GM12878 (cell line): ENCODE results near the gene ARHGEF17. TPM values are rescaled to one million over a fixed set of nuclear protein-coding genes. Genes with fewer than 3 reads are reported as not detected.

Experiments used
- ATAC-seq: fragments of 200-7000 bp; cut with Tn5 transposase; 3 replicates; pipeline ENCODE4 v1.9.1; 2020; ENCODE audit warnings: mild to moderate bottlenecking, moderate library complexity
- BruUV-seq: library from RNA; stranded (reverse); fragments of 400-500 nt; replicated peaks from 2 replicates; lab custom pipeline; 2021; lab: Mats Ljungman, UMichigan
- CTCF ChIA-PET: fragments of 300-600 bp; sonication (Branson Sonifier 250); formaldehyde crosslinking; extraction: SDS; loops from one replicate; lab custom pipeline; 2021; ENCODE audit warnings: inconsistent platforms; lab: Yijun Ruan, JAX
- POLR2A ChIA-PET: fragments of 350-600 bp; formaldehyde crosslinking; extraction: SDS; loops from one replicate; lab custom pipeline; 2021; ENCODE audit warnings: inconsistent platforms; lab: Charles Lee
- RAD21 ChIA-PET: fragments of 300-600 bp; sonication (Branson Sonifier 250); formaldehyde crosslinking; loops from one replicate; lab custom pipeline; 2023; ENCODE audit warnings: antibody characterized with exemption; ENCODE audit not compliant: unreplicated experiment; lab: Charles Lee
- SMC1A ChIA-PET: fragments of 300-600 bp; sonication (Branson Sonifier 250); formaldehyde crosslinking; loops from one replicate; lab custom pipeline; 2023; ENCODE audit not compliant: unreplicated experiment, uncharacterized antibody; lab: Charles Lee
- DNase-seq: peaks from one replicate; pipeline ENCODE4 v3.0.0-alpha.2; 2011; ENCODE audit warnings: low read depth, low spot score
- FAIRE-seq: peaks from 3 replicates; lab custom pipeline; 2011; peaks lifted over from hg19 to GRCh38; lab: Jason Lieb, UNC
- H2AFZ ChIP-seq: 2 replicates; pipeline ENCODE4 v1.6.0; 2011; ENCODE audit warnings: low read depth, low read length, control low read depth; ENCODE audit not compliant: control insufficient read depth
- H3K27ac ChIP-seq: 2 replicates; pipeline ENCODE4 v1.5.1; 2011; ENCODE audit warnings: control low read depth; ENCODE audit not compliant: control insufficient read depth, insufficient read depth
- H3K27me3 ChIP-seq, 2 experiments: replicated peaks in 1 of 2; 2 replicates each; pipeline versions ENCODE4 v1.6.0 to v1.6.1; 2011; ENCODE audit warnings: low read length in 1 of 2; ENCODE audit not compliant: control insufficient read depth in 2 of 2, insufficient read depth in 2 of 2
- H3K36me3 ChIP-seq, 2 experiments: 2 replicates each; pipeline ENCODE4 v1.5.1; 2011; ENCODE audit warnings: low read length in 1 of 2; ENCODE audit not compliant: control insufficient read depth in 2 of 2, insufficient read depth in 2 of 2
- H3K4me1 ChIP-seq: 2 replicates; pipeline ENCODE4 v1.6.1; 2011; ENCODE audit warnings: mild to moderate bottlenecking, low read length, moderate library complexity, mixed read lengths; ENCODE audit not compliant: control insufficient read depth, insufficient read depth
- H3K4me2 ChIP-seq: 2 replicates; pipeline ENCODE4 v1.6.0; 2011; ENCODE audit warnings: control low read depth; ENCODE audit not compliant: control insufficient read depth, insufficient read depth
- H3K4me3 ChIP-seq: fragments of 200-600 bp; sonication (generic); 2 replicates; pipeline ENCODE4 v1.5.1; 2016
- H3K79me2 ChIP-seq: 2 replicates; pipeline ENCODE4 v1.6.0; 2011; ENCODE audit warnings: low read length; ENCODE audit not compliant: control insufficient read depth, insufficient read depth
- H3K9ac ChIP-seq: 2 replicates; pipeline ENCODE4 v1.8.0; 2011; ENCODE audit warnings: low read length, control low read depth, mixed read lengths; ENCODE audit not compliant: control insufficient read depth, insufficient read depth
- H3K9me3 ChIP-seq: replicated peaks from 3 replicates; pipeline ENCODE4 v1.5.1; 2011; ENCODE audit warnings: mild to moderate bottlenecking, low read length; ENCODE audit not compliant: control insufficient read depth, insufficient read depth
- H4K20me1 ChIP-seq: 2 replicates; pipeline ENCODE4 v1.6.0; 2011; ENCODE audit not compliant: control insufficient read depth, insufficient read depth
- ATF7 ChIP-seq: fragments of 450-650 bp; IDR thresholded peaks from 2 replicates; pipeline ENCODE4 v1.6.1; 2016; ENCODE audit warnings: low read depth, mild to moderate bottlenecking
- CHD4 ChIP-seq: fragments of 200-600 bp; sonication (generic); IDR thresholded peaks from 2 replicates; pipeline ENCODE4 v1.6.1; 2016; ENCODE audit warnings: mild to moderate bottlenecking
- E2F4 ChIP-seq: IDR thresholded peaks from 2 replicates; pipeline ENCODE4 v1.6.1; 2012; ENCODE audit warnings: low read depth, low read length, improper control_type of control experiment
- FOXM1 ChIP-seq: IDR thresholded peaks from 2 replicates; pipeline ENCODE4 v1.6.1; 2012; ENCODE audit warnings: low read depth, mild to moderate bottlenecking, inconsistent platforms, low read length, moderate library complexity
- GATAD2B ChIP-seq: fragments of 450-650 bp; conservative IDR thresholded peaks from 2 replicates; pipeline ENCODE4 v1.6.1; 2017; ENCODE audit warnings: low read depth, mild to moderate bottlenecking, moderate library complexity
- MAX ChIP-seq: IDR thresholded peaks from 2 replicates; pipeline ENCODE4 v1.6.1; 2012; ENCODE audit warnings: low read depth, low read length, improper control_type of control experiment
- PAX5 ChIP-seq: IDR thresholded peaks from 2 replicates; pipeline ENCODE4 v1.6.1; 2011; ENCODE audit warnings: low read depth, low read length, borderline replicate concordance
- PRDM15 ChIP-seq: fragments of 450-650 bp; formaldehyde crosslinking; IDR thresholded peaks from 2 replicates; pipeline ENCODE4 v1.4.0; 2020; ENCODE audit warnings: mild to moderate bottlenecking, moderate library complexity
- STAT3 ChIP-seq: IDR thresholded peaks from 2 replicates; pipeline ENCODE4 v1.6.1; 2011; ENCODE audit warnings: low read depth, low read length, improper control_type of control experiment
- SUZ12 ChIP-seq: fragments of 200-600 bp; sonication (generic); IDR thresholded peaks from one replicate; pipeline ENCODE4 v1.6.1; 2018; ENCODE audit warnings: antibody characterized with exemption, mild to moderate bottlenecking; ENCODE audit not compliant: unreplicated experiment
- TCF3 ChIP-seq: IDR thresholded peaks from 2 replicates; pipeline ENCODE4 v1.6.1; 2012; ENCODE audit warnings: low read depth, mild to moderate bottlenecking, low read length, borderline replicate concordance; ENCODE audit not compliant: insufficient read depth
- WRNIP1 ChIP-seq: IDR thresholded peaks from 2 replicates; pipeline ENCODE4 v1.6.1; 2011; ENCODE audit warnings: low read depth, low read length, improper control_type of control experiment, borderline replicate concordance
- ZNF274 ChIP-seq: IDR thresholded peaks from one replicate; pipeline ENCODE4 v1.8.0; 2011; ENCODE audit not compliant: insufficient read length, insufficient read depth
- ZNF384 ChIP-seq: IDR thresholded peaks from 2 replicates; pipeline ENCODE4 v1.6.1; 2012; ENCODE audit warnings: low read depth, mild to moderate bottlenecking, low read length, improper control_type of control experiment, borderline replicate concordance
- WGBS: methylation state at CpG from one replicate; pipeline ENCODE4 v1.1.6; 2016; ENCODE audit warnings: low lambda C conversion rate; ENCODE audit not compliant: insufficient replicate concordance, insufficient coverage; ENCODE audit errors: missing lambda C conversion rate; 5-methylcytosine and 5-hydroxymethylcytosine counted together
- in situ Hi-C: fragments of 300-500 bp; cut with MboI; formaldehyde crosslinking; loops from 9 replicates; pipeline ENCODE4 v1.14.3; 2018; ENCODE audit warnings: mixed read lengths
- intact Hi-C: fragments of 100-400 bp; cut with micrococcal nuclease; formaldehyde crosslinking; loops from one replicate; pipeline ENCODE4 v1.14.2; 2022; ENCODE audit not compliant: unreplicated experiment
- polyA plus RNA-seq, 11 experiments: library from polyadenylated mRNA; depleted of rRNA in 4 of 11; unstranded in 6 of 11; stranded (reverse) in 5 of 11; fragments of >200 nt; fragmentation: Nextera tagmentation in 4 of 11; fragmentation: Illumina TruSeq in 1 of 11; extraction: Ambion mirVana in 4 of 11; extraction: Trizol in 1 of 11; gene quantifications; 1 replicate in 1 of 11; 2 replicates in 10 of 11; pipeline versions ENCODE4 v1.2.1 to v1.2.3, GENCODE V29; 2011 to 2016; ENCODE audit warnings: inconsistent platforms in 2 of 11, missing spikeins in 2 of 11, low read depth in 1 of 11
- total RNA-seq, 4 experiments: library from RNA; depleted of rRNA in 3 of 4; stranded (reverse); fragments of >200 nt in 3 of 4; fragmentation: Illumina TruSeq in 1 of 4; extraction: Trizol in 1 of 4; gene quantifications; 2 replicates each; pipeline versions ENCODE4 v1.2.1 to v1.2.3, GENCODE V29; 2013 to 2021

Gene ARHGEF17
- total and polyA plus RNA-seq, 10 of the 15 experiments (the other 5 are each of a cell fraction or from before 2014, with no cell fraction given): 0.15 to 11.0 (median 1.7) TPM

GRCh38 chr11:73321604-73322381 lies 13.7 kb downstream of the ARHGEF17 start:
- Histone ChIP-seq H3K4me2 (peak overlapping the region; percentile 51), H3K4me3 (no peak overlapping the region), H3K9me3 (no peaks in the 10 kb centered on the region), H2AFZ (peak overlapping the region; percentile 3; the same call in 1 of the 2 replicates), H3K27ac (peak overlapping the region; percentile 99), H4K20me1 (no peaks in the 10 kb centered on the region), H3K9ac (peak overlapping the region; percentile 51), H3K4me1 (peaks cover 62% of the 10 kb centered on the region), H3K79me2 (peaks cover 9% of the 10 kb centered on the region), H3K27me3 (no peaks in the 10 kb centered on the region), H3K36me3 (no peaks in the 10 kb centered on the region; a peak in 2 of 4 replicates)
- SMC1A ChIA-PET: interaction anchor here (5.3 to 11.8 kb wide), 3 partner anchors 8 to 15 kb away, joined by 24 to 106 read pairs (median 56); partner anchors contain the start of gene ARHGEF17
- ATAC-seq (peak; percentile 4; the same call in 1 of the 3 replicates), DNase-seq (no peak), FAIRE-seq (no peak)
- WGBS: 57% methylated on average over 10 of the region's 10 CpGs
- POLR2A ChIA-PET: interaction anchor here (1.1 to 7.8 kb wide), 2 partner anchors 14 to 16 kb away, joined by 3 to 40 read pairs; partner anchors contain the start of gene ARHGEF17
- RAD21 ChIA-PET: interaction anchor here (0.5 to 10.5 kb wide), 6 partner anchors 8 to 263 kb away, joined by 3 to 115 read pairs (median 4); partner anchors contain the start of gene ARHGEF17
- in situ Hi-C loops: no loop called here
- intact Hi-C loops: no loop called here
- CTCF ChIA-PET: interaction anchor here (1.0 to 3.3 kb wide), 5 partner anchors 8 to 15 kb away, joined by 3 to 24 read pairs (median 6); partner anchors contain the start of gene ARHGEF17
- no TSS peak for BruUV-seq
- TF ChIP-seq WRNIP1 (no peak), STAT3 (no peak), TCF3 (no peak), FOXM1 (no peak), E2F4 (no peak), MAX (no peak), PAX5 (0 out of 2 replicates have a peak, but pooled peaks have one; percentile 21), PRDM15 (CRISPR knock-in tag) (no peak), SUZ12 (no peak), ATF7 (no peak), ZNF274 (no peak), ZNF384 (no peak), CHD4 (no peak), GATAD2B (peak; percentile 27; the same call in 1 of the 2 replicates)
